ENCODE data around the gene LTBP2.
"Not testable (repeated sequence)": the region's sequence is repeated elsewhere in the genome, so short reads cannot be mapped to it uniquely, and the experiment has no call there.

LTBP2 gene

DNA sequence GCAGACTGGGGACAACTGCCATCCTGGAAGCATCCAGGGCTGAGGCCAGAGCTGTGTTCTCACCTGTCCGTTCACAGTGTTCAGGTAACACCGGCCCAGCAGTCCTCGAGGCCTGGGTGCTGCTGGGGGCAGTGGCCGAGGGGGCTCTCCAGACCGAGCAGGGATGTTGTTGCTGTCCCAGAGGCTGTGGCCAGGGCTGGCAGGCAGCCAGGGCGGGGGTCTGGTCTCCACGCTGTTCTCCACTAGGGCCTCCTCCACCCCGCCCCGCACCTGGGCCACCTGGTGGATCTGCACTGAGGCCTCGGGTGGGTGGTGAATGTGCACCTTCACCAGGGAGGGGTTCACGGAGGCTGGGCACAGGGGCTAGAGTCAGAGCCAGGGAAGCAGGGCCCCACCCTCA lies 61.0 kb downstream of the LTBP2 start:
- DNase-seq (ENCODE audit: low read depth) = no peak

DNA sequence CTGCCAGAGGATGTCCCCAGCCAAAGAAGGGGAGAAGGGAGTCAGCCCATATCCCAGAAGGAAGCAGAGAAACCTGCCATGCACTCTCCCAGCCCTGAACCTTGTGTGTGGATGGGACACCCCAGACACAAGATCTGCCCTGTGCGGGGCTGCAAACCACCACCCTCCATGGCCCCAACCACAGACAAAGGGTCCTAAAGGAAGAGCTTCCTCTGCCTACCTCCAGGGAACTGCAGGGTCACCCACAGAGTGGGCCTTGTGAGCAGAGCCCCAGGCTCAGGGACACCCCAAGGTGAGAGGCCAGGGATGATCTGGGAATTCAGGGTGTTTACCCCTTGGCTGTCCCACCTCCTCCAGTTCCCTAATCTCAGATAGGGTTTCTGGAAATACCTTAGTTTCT lies 62.0 kb downstream of the LTBP2 start:
- no peak for DNase-seq (ENCODE audit: low read depth)

DNA sequence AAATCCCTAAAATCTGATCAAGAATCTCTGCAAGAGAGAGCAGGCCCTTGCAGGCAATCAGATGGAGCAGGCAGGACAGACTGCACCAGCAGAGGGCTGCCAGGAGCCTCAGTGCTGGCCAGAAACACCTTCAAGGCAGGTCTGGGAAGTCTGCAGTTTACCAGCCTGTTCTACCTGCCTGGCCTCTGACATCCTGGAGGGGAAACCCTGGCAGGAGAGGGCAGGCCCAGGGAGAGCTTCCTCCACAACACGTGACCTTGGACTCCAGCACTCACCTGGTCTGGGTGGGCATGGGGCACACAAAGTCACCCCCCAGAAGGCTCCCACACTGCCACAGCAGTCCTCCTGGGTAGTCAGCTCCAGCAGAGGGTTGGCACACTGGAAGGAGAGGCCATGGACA lies 62.4 kb downstream of the LTBP2 start:
- no peak for DNase-seq (ENCODE audit: low read depth)

DNA sequence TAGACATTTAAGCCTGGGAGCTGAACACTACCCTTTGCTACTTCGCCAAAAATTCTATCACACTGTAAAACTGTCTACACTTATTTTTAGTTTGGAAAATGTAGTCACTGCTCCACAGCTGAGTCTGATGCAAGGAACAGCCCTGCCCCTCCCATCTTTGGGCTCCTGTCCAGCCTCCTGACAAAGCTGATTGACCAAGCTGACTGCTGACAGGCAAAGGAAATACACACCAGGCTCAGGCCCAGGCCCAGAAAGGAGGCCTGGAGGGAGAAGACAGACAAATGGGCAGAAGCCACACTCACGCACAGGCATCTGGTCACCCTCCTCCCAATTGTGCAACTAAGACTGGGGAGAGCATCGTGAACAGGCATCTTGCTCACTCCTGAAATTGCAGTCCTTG lies 63.2 kb downstream of the LTBP2 start:
- DNase-seq (ENCODE audit: low read depth) = no peak

DNA sequence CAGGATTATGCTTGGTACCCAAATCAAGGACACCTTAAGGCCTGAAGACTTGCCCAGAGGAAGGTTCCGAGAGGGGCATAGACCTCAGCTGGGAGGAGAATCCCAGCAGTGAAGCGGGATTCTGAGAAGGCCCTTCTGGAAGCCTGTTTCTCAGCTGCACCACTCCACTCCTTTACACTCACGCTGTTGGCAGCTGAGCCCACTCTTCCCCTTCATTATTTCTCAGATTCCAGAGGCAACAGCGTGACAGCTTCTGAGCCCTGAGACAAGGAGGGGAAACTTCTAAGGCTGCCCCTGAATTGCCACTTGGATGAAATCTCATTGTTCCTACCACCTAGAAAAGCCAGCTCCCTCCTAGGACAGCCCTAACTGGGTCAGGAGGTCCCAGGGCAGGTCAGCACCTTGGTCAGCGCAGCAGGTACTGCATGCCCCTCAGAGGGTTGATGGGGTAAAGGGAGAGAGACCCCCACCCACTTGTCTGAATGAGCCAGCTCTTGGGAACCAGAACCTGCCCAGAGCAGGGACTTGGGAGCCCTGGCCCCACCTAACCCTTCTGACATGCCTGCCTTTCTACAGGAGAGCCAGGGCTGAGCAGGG lies 64.6 kb downstream of the LTBP2 start:
- no peak for DNase-seq (ENCODE audit: low read depth)

DNA sequence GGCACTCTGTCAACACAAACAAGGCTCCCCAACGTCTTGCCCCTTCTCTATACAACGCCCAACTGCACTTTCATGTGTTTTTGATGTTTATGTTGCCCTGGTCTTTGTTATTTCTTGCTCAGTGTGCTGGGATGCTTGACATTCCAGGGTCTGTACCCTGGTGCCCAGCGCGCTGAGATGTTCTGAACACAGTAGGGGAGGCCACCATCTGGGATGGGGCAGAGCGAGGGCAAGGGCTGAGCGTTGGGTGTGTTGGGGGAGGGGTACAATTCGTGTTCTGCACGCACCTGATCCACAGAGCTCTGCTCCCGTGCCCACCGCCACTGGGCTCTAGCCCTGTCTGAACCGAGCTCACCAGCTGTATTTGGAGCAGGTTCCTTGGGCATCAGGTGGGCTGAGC lies 65.6 kb downstream of the LTBP2 start:
- DNase-seq (ENCODE audit: low read depth) = no peak

DNA sequence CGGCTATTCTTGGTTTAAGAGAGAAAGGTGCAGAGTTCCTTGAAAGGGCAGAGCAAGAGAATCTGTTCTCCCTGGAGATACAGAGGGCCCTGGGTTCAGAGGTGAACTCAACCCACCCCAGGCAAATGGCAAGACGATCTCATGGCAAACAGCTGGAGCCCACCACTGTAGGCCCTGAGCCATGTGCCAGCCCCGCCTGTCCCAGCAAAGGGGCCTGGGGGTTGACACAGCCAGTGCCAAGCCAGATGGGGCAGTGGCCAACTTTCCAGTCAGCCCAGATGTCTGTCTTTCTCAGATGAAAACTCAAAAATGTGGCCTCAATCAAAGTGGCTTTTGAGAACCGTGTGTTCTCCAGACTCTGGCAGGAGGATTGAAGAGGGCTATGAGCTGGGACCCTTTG lies 66.7 kb downstream of the LTBP2 start:
- no peak for DNase-seq (ENCODE audit: low read depth)

DNA sequence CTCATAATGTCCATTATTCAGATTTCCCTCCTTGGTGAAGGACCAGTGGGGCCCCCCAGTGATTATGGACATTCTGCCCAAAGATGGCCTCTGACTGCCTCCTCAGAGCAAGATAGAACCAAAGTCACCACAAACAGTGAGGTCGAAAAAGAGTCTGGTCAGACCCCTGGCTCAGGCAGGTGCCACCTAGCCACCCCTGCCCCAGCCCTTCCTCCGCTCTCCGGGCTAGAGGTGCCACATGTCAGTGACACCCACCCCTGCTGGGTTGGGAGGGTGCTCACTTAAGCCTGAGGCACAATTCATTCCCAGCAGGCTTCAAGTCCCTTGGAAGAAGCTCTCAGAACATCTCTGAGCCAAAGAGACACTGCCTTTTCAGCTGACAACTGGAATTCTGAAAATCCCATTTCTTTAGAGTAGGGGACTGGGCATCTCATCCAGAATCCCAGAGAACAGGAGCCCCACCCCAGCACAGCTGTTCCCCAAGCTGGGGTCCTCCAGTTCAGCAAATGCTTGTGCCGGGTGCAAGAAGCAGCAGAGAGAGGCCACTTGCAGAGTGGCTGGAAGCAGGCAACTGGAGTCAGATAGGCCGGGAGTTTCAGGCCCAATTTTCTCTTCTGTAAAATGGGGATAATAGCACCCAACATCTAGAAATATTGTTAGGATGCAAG lies 68.1 kb downstream of the LTBP2 start:
- DNase-seq (ENCODE audit: low read depth) = no peak

DNA sequence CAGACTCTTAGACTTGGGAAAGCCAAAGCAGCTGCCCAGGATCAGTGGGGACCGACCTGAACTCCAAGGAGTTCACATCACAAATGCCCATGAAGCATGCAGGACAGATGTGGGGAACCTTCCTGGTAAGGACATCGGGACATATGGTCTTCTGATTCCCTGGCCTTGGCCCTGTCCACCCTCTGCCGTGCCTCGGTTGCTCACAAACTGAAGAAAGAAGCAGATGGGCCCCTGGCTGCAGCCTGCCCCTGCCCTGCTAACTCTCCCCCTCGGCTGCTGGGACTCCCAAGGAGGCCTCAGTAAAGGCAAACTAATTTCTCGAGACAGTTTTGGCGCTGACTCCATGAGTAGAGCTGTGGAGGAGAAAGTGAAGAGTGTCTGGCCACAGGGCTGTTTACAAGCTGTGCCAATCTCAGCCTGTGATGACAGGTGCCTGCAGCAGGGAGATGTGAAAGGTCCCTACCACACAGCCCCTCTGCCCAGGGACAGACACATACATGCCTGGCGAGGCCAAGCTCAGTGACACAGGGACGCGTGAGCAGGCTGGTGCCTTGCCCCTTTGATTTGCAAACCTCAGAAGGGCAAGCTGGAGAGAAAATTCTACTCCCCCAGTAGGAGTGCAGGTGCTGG lies 69.9 kb downstream of the LTBP2 start:
- no peak for DNase-seq (ENCODE audit: low read depth)

DNA sequence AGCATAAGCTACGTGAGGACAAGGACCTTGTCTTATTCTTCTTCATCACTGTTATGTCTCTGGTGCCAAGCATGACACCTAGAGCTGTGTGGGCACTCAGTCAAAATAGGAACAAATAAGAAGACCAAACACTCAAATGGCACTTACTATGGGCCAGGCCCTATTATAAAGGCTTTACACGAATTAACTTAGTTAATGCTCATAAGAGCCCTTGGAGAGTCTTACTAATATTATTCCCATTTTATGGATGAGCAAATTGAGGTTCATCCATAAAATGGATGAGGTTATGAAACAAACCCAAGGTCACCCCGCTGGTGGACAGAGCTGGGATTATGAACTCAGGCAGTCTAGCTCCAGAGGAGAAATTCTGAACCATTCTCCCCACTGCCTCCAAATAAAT lies 70.8 kb downstream of the LTBP2 start:
- no peak for DNase-seq (ENCODE audit: low read depth)

DNA sequence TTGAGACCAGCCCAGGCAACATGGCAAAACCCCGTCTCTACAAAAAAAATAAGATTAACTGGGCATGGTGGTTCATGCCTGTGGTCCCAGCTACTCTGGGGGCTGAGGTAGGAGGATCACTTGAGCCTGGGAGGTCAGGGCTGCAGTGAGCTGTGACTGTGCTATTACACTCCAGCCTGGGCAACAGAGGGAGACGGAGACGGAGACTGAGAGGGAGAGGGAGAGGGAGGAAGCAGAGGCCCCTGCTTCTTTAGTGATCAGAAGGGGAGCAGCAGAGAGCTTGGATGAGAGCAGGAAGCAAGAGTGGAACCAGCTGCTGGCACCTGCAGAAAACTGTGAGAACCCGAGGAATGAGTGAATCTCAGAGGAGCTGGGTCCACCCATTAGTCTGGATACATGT lies 72.5 kb downstream of the LTBP2 start:
- DNase-seq (ENCODE audit: low read depth) = no peak

DNA sequence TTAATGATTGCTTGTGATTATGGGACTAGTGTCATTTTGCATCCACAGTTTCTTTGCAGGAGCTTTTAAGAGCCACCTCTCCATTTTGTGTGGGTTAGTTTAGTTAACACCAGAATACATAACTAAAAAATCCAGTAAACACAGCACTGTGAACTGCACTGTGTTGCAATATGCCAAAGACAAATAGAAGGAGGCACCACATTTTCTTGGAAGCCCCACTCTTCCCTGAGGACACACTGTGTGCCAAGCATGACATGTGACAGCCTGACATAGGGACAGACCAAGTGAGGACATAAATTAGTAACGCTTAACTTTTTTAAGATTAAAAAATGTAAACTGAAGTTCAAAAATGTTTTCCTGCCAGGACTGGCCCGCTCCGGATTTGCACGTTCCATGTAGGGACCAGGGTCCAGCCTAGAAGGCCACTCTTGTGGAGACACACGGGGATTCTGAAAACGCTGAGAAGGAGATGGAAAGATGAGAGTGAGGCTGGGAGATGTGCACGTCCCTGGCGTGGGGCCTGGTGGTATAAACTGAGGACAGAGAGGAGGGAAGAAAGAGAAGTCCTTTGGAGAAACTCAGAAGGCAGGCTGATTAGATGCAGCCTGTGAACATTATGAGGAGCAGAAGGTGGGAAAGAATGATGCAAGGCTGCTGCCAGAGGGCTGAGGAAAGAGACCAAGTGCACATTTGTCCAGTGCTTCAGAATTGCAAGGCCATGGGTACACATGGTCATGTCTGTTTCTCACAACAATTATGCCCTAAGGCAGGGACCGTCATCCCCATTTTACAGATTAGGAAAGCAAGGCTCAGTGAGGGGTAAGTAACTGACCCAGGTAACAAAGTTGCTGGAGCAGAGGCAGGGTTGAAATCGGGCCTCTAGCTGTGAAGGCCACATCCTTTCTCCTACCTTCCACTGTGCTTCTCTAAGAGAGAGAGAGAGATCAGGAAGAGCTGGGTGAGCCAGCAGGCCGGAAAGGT lies 73.3 kb downstream of the LTBP2 start:
- no peak for DNase-seq (ENCODE audit: low read depth)

DNA sequence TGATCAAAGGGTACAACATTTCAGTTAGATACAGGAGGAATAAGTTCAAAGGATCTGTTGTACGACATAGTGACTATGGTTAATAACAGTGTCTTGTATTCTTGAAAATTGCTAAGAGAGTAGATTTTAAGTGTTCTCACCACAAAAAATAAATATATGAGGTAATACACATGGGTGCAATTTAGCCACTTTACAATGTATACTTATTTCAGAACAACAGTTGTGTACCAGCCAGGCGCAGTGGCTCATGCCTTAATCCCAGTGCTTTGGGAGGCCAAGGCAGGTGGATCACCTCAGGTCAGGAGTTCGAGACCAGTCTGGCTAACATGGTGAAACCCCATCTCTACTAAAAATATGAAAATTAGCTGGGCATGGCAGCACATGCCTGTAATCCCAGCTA lies 75.7 kb downstream of the LTBP2 start:
- not testable (repeated sequence) for DNase-seq (ENCODE audit: low read depth)

DNA sequence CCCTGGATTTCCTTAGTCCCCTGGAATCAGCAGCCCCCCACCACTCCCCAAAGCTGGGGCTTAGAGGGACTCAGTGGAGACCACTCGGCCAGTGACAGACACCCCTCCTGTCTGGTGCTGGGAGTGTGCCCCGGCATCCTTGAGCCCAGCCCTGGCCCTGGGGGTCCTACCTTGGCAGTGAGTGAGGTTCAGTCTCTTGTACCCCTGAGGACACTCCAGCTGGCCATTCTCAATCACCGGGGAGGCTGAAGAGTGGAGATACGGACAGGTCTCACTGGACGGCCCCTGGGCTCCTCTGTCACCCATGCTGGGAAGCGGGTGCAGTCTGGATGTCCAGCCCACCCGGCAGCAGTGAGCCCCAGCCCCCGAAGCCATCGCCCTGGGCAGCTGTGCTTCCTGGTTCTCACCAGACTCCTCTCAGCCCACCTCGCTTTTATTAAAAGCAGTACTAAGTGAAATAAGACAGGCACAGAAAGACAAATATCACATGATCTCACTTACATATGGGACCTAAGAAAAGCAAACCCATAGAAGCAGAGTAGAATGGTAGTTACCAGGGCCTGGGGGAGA lies 76.2 kb downstream of the LTBP2 start:
- DNase-seq (ENCODE audit: low read depth) = no peak

DNA sequence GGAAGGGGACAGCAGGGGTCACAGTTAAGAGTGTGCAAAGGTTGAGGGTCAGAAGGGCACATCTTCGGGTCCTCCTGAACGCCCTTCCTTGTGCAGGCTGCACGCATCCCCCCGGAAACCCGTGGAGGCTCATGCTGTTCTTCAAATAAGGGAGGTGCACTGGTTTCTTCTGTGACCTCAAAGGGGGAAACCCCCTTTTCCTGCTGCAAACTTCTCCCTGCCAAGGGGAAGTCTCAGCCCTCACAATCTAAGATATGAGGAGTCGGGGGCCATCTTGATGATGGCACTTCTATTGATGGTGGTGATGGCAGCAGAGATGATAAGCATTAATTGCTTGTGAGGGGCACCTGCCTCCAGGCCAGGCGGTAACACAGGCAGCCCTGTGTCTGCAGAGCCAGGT lies 78.5 kb downstream of the LTBP2 start:
- DNase-seq (ENCODE audit: low read depth) = no peak

DNA sequence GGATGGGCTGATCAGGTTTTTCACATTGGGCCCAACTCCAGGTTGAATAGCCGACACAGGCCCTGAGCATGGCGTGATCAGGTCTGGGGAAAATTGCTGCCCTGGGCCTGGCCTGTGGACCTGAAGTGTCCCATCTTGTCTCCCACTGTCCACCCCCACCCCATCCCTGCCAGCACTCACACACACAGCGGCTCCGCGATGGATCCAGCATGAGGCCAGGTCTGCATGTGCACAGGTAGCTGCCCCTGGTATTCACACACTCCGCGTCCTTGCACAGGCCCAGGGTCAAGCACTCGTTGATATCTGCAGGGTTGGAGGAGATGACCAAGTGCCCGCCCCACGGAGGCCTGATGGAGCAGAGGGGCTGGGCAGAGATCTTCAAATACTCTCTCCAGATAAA lies 79.8 kb downstream of the LTBP2 start:
- DNase-seq (ENCODE audit: low read depth) = no peak

DNA sequence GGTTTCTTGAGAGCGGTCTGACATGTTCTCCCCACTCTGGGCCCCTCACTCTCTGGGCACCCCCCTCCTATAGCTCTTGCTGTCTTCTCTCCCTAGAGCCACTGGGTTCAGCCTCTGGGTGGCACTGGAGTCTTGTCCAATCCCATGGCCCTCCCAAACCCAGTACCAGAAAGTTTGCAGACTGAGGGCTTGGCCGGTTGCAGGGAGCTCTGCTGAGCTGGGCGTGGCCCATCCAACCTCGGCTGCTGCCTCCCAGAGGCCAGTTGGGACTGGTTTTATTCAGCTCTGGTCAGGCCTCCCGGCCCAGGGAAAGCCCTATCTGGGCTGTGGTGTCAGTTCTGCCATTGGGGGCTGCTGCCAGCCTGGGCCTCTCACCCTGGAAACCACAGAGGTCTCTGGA lies 80.6 kb downstream of the LTBP2 start:
- DNase-seq (ENCODE audit: low read depth) = no peak

DNA sequence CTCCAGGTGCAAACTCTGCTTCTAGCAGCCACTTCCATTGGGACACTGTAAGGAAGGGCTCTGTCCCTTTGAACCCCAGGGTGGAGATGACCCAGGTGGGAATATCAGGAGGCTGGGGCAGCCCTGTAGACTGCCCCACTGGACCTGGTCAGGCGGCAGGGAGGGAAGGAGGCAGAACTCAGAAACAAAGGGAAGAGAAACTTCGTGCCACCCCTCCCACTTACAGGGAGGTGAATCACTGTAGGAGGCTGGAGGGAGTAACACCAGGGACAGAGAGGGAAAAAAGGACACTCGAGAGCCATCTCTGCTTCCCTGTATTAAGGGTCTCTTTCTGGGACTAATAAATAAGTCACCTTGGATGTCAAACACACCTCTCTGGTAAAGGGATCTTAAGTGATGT lies 81.0 kb downstream of the LTBP2 start:
- DNase-seq (ENCODE audit: low read depth) = no peak

DNA sequence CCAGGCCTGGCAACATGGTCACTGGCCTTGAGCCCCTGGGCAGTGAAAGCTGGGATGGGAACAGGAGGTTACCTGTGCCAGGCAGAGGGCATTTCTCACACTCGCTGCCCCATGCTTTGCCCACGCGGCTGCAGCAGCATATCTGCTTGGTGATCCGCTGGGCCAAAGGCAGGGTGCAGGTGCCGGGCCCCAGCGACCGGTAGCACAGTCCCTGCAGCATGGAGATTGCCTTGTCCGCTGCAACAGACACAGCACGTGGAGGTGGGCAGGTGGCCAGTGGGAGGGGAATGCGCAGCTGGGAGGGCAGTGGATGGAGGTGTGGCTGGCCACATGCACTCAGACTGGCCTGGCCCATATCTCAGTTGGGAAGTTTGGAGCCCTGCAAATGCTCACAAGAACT lies 83.2 kb downstream of the LTBP2 start:
- no peak for DNase-seq (ENCODE audit: low read depth)

DNA sequence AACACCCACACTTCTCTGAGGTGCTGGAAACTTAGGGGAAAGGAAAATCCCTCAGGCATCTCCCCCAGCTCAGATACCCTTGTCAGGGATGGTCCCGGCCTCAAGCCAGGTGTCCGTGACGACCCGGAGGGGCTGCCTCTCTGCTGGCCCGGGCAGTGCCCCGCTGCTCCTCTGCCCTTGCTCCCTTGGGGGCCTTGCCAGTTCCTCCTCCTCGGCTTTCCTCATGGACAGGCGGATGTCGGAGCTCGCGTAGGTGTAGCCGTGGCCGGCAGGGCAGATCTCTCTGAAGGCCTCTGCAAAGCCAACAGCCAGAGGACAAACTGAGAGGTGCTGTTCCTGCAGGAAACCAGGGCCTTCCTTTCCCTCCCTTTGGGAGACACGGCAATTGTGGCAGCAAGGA lies 83.6 kb downstream of the LTBP2 start:
- DNase-seq (ENCODE audit: low read depth) = no peak

DNA sequence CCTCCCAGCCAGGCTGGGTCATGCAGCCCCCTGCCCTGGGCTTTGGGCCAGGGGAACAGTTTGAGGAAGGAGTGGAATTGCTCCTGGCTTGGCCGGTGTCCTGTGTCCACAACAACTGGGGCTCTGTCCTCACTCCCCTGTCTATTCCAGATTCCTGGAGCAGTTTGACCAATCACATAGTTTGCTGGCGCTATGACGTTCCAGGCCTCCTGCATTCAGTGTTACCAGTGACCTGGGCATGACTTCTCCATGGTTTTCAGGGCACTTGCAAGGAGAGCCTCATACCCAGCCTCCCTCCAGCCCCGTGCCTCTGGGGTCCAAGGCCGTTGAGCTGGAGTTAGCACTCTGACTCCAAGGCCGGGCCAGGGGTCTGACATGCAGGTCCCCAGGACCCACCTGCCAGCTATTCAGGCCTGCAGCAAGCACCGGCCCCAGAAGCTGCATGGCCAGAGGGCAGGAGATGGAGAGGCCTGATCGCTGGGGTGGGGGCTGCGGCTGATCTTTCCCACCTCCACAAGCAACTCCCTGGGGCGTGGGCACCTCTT lies 84.2 kb downstream of the LTBP2 start:
- no peak for DNase-seq (ENCODE audit: low read depth)

Data from activated gamma-delta T cell treated with anti-CD3 and anti-CD28 coated beads, Interleukin-2, amount 50 U/mL, for 16 hours (primary cell).